ENCODE measurements around the gene DEF6.
"Not testable (repeated sequence)": the region's sequence is repeated elsewhere in the genome, so short reads cannot be mapped to it uniquely, and the experiment has no call there.

The DEF6 gene

GRCh38 chr6:35280903-35281302 is 16.7 kb upstream of the DEF6 start:
- no peak for DNase-seq

- DNase-seq: no peak
Observed at GRCh38 chr6:35282472-35282871, 15.1 kb upstream of the DEF6 start.

- no peak for DNase-seq
Observed at GRCh38 chr6:35283361-35283760, 14.3 kb upstream of the DEF6 start.

GRCh38 chr6:35287671-35288396 is 9.8 kb upstream of the DEF6 start:
- DNase-seq: peak; percentile 27

- no peak for DNase-seq
Observed at GRCh38 chr6:35288834-35289233, 8.8 kb upstream of the DEF6 start.

GRCh38 chr6:35291491-35291890 is 6.1 kb upstream of the DEF6 start:
- DNase-seq: no peak

GRCh38 chr6:35292494-35292893 is 5.1 kb upstream of the DEF6 start:
- no peak for DNase-seq

- no peak for DNase-seq
Observed at GRCh38 chr6:35293681-35294080, 3.9 kb upstream of the DEF6 start.

- DNase-seq: peak; percentile 12
Observed at GRCh38 chr6:35294308-35294945, 3.2 kb upstream of the DEF6 start.

- DNase-seq: no peak
Observed at GRCh38 chr6:35295036-35295435, 2.6 kb upstream of the DEF6 start.

GRCh38 chr6:35295521-35296315 is 1.9 kb upstream of the DEF6 start:
- DNase-seq: no peak

- DNase-seq: no peak
Observed at GRCh38 chr6:35296931-35297600, 552 bp upstream of the DEF6 start.

GRCh38 chr6:35298625-35299140 is 1.1 kb downstream of the DEF6 start:
- no peak for DNase-seq

GRCh38 chr6:35299674-35300073 is 2.1 kb downstream of the DEF6 start:
- DNase-seq: no peak

- DNase-seq: no peak
Observed at GRCh38 chr6:35300848-35301247, 3.2 kb downstream of the DEF6 start.

- DNase-seq: no peak
Observed at GRCh38 chr6:35302604-35303241, 5.1 kb downstream of the DEF6 start.

GRCh38 chr6:35304299-35304698 is 6.7 kb downstream of the DEF6 start:
- DNase-seq: no peak

- no peak for DNase-seq
Observed at GRCh38 chr6:35305117-35305516, 7.5 kb downstream of the DEF6 start.

GRCh38 chr6:35307138-35307537 is 9.5 kb downstream of the DEF6 start:
- not testable (repeated sequence) for DNase-seq

GRCh38 chr6:35308543-35308942 is 10.9 kb downstream of the DEF6 start:
- not testable (repeated sequence) for DNase-seq

GRCh38 chr6:35309611-35310264 is 12.1 kb downstream of the DEF6 start:
- DNase-seq: no peak

- no peak for DNase-seq
Observed at GRCh38 chr6:35310265-35310831, 12.7 kb downstream of the DEF6 start.

Measured in HCEC 1CT (cell line).